GM12878 (cell line): ENCODE measurements around the gene SYNGR2. TPM values are rescaled to one million over a fixed set of nuclear protein-coding genes. Genes with fewer than 3 reads are reported as not detected.

Experiments
- BCL11A ChIP-seq: IDR thresholded peaks from 2 replicates; pipeline ENCODE4 v1.6.1; 2011; ENCODE audit warnings: low read depth, low read length
- BHLHE40 ChIP-seq, 2 experiments: fragments of 450-650 bp in 1 of 2; IDR thresholded peaks; 2 replicates each; pipeline ENCODE4 v1.6.1; 2011 to 2017; ENCODE audit warnings: low read depth in 2 of 2, borderline replicate concordance in 1 of 2, improper control_type of control experiment in 1 of 2, low read length in 1 of 2, mild to moderate bottlenecking in 1 of 2
- BMI1 ChIP-seq: fragments of 450-650 bp; IDR thresholded peaks from 2 replicates; pipeline ENCODE4 v1.6.1; 2016; ENCODE audit warnings: mild to moderate bottlenecking, moderate library complexity, borderline replicate concordance
- EGR1 ChIP-seq, 2 experiments: IDR thresholded peaks; 1 replicate in 1 of 2; 2 replicates in 1 of 2; pipeline ENCODE4 v1.6.1; 2011 to 2012; ENCODE audit warnings: low read depth in 2 of 2, low read length in 2 of 2, borderline replicate concordance in 1 of 2, mild to moderate bottlenecking in 1 of 2, moderate library complexity in 1 of 2
- GATAD2B ChIP-seq: fragments of 450-650 bp; conservative IDR thresholded peaks from 2 replicates; pipeline ENCODE4 v1.6.1; 2017; ENCODE audit warnings: low read depth, mild to moderate bottlenecking, moderate library complexity
- JUND ChIP-seq: IDR thresholded peaks from 2 replicates; pipeline ENCODE4 v1.6.1; 2012; ENCODE audit warnings: low read depth, mild to moderate bottlenecking, low read length, improper control_type of control experiment, moderate library complexity
- MEF2B ChIP-seq: fragments of 450-650 bp; IDR thresholded peaks from 2 replicates; pipeline ENCODE4 v1.6.1; 2018; ENCODE audit warnings: mild to moderate bottlenecking, moderate library complexity; ENCODE audit not compliant: partially characterized antibody, poor library complexity, severe bottlenecking
- MTA3 ChIP-seq: IDR thresholded peaks from 2 replicates; pipeline ENCODE4 v1.6.1; 2012; ENCODE audit warnings: low read length, inconsistent platforms, borderline replicate concordance
- MXI1 ChIP-seq: fragments of 150-350 bp; IDR thresholded peaks from 2 replicates; pipeline ENCODE4 v1.6.1; 2011; ENCODE audit warnings: low read depth, mild to moderate bottlenecking, inconsistent platforms, low read length, improper control_type of control experiment
- NFYA ChIP-seq: IDR thresholded peaks from 2 replicates; pipeline ENCODE4 v1.6.1; 2011; ENCODE audit warnings: low read depth, mild to moderate bottlenecking, low read length, improper control_type of control experiment, borderline replicate concordance
- NR2C1 ChIP-seq: fragments of 450-650 bp; IDR thresholded peaks from 2 replicates; pipeline ENCODE4 v1.6.1; 2017; ENCODE audit warnings: antibody characterized with exemption, mild to moderate bottlenecking, moderate library complexity
- PML ChIP-seq: IDR thresholded peaks from 2 replicates; pipeline ENCODE4 v1.6.1; 2012; ENCODE audit warnings: low read length, inconsistent platforms
- POLR2AphosphoS5 ChIP-seq: IDR thresholded peaks from 2 replicates; pipeline ENCODE4 v1.6.1; 2011; ENCODE audit warnings: mild to moderate bottlenecking, low read length, inconsistent platforms
- POU2F2 ChIP-seq: IDR thresholded peaks from 3 replicates; pipeline ENCODE4 v1.6.1; 2011; ENCODE audit warnings: low read depth, mild to moderate bottlenecking, low read length, borderline replicate concordance
- RB1 ChIP-seq: fragments of 450-650 bp; formaldehyde crosslinking; IDR thresholded peaks from 2 replicates; pipeline ENCODE4 v1.6.1; 2017; ENCODE audit warnings: mild to moderate bottlenecking, borderline replicate concordance
- RELA ChIP-seq: fragments of 450-650 bp; IDR thresholded peaks from 2 replicates; pipeline ENCODE4 v1.8.0; 2014; ENCODE audit warnings: borderline replicate concordance; ENCODE audit not compliant: partially characterized antibody
- SIX5 ChIP-seq: IDR thresholded peaks from 2 replicates; pipeline ENCODE4 v1.6.1; 2011; ENCODE audit warnings: mild to moderate bottlenecking, low read depth, low read length, moderate library complexity; ENCODE audit not compliant: severe bottlenecking
- SMAD5 ChIP-seq: IDR thresholded peaks from 2 replicates; pipeline ENCODE4 v1.6.1; 2016; ENCODE audit warnings: antibody characterized with exemption, low read depth
- SMARCA5 ChIP-seq: fragments of 450-650 bp; IDR thresholded peaks from 2 replicates; pipeline ENCODE4 v1.6.1; 2017; ENCODE audit warnings: mild to moderate bottlenecking
- SMC3 ChIP-seq: IDR thresholded peaks from 2 replicates; pipeline ENCODE4 v1.6.1; 2011; ENCODE audit warnings: low read length, improper control_type of control experiment, borderline replicate concordance
- SRF ChIP-seq, 2 experiments: IDR thresholded peaks; 2 replicates each; pipeline ENCODE4 v1.6.1; 2011; ENCODE audit warnings: low read depth in 2 of 2, low read length in 2 of 2, mild to moderate bottlenecking in 1 of 2, moderate library complexity in 1 of 2
- STAT3 ChIP-seq: IDR thresholded peaks from 2 replicates; pipeline ENCODE4 v1.6.1; 2011; ENCODE audit warnings: low read depth, low read length, improper control_type of control experiment
- TARDBP ChIP-seq: IDR thresholded peaks from 2 replicates; pipeline ENCODE4 v1.6.1; 2016; ENCODE audit warnings: borderline replicate concordance
- ZBED1 ChIP-seq: IDR thresholded peaks from 2 replicates; pipeline ENCODE4 v1.6.1; 2016; ENCODE audit warnings: borderline replicate concordance
- ZNF274 ChIP-seq: IDR thresholded peaks from one replicate; pipeline ENCODE4 v1.8.0; 2011; ENCODE audit not compliant: insufficient read length, insufficient read depth
- ZNF384 ChIP-seq: IDR thresholded peaks from 2 replicates; pipeline ENCODE4 v1.6.1; 2012; ENCODE audit warnings: low read depth, mild to moderate bottlenecking, low read length, improper control_type of control experiment, borderline replicate concordance
- ZZZ3 ChIP-seq: IDR thresholded peaks from 2 replicates; pipeline ENCODE4 v1.6.1; 2011; ENCODE audit warnings: low read depth; ENCODE audit not compliant: control insufficient read depth, insufficient read length
- polyA plus RNA-seq, 11 experiments: library from polyadenylated mRNA; depleted of rRNA in 4 of 11; unstranded in 6 of 11; stranded (reverse) in 5 of 11; fragments of >200 nt; fragmentation: Nextera tagmentation in 4 of 11; fragmentation: Illumina TruSeq in 1 of 11; extraction: Ambion mirVana in 4 of 11; extraction: Trizol in 1 of 11; gene quantifications; 1 replicate in 1 of 11; 2 replicates in 10 of 11; pipeline versions ENCODE4 v1.2.1 to v1.2.3, GENCODE V29; 2011 to 2016; ENCODE audit warnings: inconsistent platforms in 2 of 11, missing spikeins in 2 of 11, low read depth in 1 of 11
- total RNA-seq, 4 experiments: library from RNA; depleted of rRNA in 3 of 4; stranded (reverse); fragments of >200 nt in 3 of 4; fragmentation: Illumina TruSeq in 1 of 4; extraction: Trizol in 1 of 4; gene quantifications; 2 replicates each; pipeline versions ENCODE4 v1.2.1 to v1.2.3, GENCODE V29; 2013 to 2021
- TF ChIP-seq, protein P1 (sequence below): IDR thresholded peaks from 2 replicates; pipeline ENCODE4 v1.6.1; 2012; ENCODE audit warnings: low read depth, low read length, improper control_type of control experiment
- TF ChIP-seq, protein P2 (sequence below): fragments of 150-350 bp; IDR thresholded peaks from 2 replicates; pipeline ENCODE4 v1.6.1; 2014; ENCODE audit warnings: mild to moderate bottlenecking, low read depth, low read length

SYNGR2 gene
- total and polyA plus RNA-seq, 10 of the 15 experiments (the other 5 are each of a cell fraction or from before 2014, with no cell fraction given), result 4.4 to 529 (median 261) TPM

DNA sequence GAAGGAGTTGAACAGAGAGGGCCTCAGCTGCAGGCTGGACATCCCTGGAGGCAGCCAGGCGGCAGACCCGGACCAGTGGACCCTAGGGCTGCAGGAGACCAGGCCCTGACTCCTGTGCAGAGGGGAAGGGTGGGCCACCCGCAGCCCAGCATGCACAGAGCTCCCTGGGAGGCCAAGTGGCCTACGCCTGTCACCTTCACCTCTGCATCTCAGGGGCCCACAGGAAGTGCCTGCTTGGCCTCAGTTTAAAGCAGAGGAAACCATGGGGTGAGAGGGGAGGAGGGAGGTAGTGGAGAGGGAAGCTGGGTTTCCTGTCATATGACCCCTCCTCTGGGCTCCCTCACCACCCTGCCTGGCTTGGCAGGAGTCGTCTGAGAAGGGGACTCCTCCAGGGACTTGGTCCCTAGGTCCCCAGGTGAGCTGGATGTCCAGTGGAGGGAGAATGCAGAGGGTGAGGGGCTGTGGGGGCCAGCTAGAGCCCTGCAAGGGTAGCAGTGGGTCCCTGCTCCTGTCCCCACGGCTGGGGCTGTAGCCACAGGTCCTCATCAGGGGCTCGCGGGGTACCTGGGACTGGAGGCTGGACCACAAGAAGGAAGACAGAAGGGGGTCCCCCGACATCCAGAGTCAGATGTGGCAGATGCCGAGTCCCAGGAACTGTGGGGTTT, 37.8 kb upstream of the SYNGR2 start, which contains the start of gene TMC8 (continued):
- no peak; the same call in 1 of the 2 replicates for TF ChIP-seq RB1
- TF ChIP-seq POU2F2, result no peak; the same call in 2 of the 3 replicates
- peak; percentile 53; the same call in 1 of the 2 replicates for TF ChIP-seq SMAD5
- TF ChIP-seq NFYA, result no peak
- TF ChIP-seq SIX5, result no peak
- peak; percentile 79 for TF ChIP-seq MEF2B
- no peak for TF ChIP-seq ZNF384
- peak; percentile 44; the same call in 1 of the 2 replicates for TF ChIP-seq MXI1
- TF ChIP-seq SMC3, result no peak
- TF ChIP-seq GATAD2B, result peak; percentile 78
- TF ChIP-seq ZBED1, result no peak
- no peak for TF ChIP-seq JUND
- no peak for TF ChIP-seq MTA3
- TF ChIP-seq PML, result no peak
- TF ChIP-seq STAT3, result no peak
- no peak for TF ChIP-seq ZZZ3
- no peak for TF ChIP-seq SRF (IDR thresholded peaks at IDR 0.05; ENCODE audit: low read depth in 2 of 2, low read length in 2 of 2)
- TF ChIP-seq BCL11A, result no peak
- no peak for TF ChIP-seq BMI1
- TF ChIP-seq TARDBP, result no peak; the same call in 1 of the 2 replicates
- TF ChIP-seq, protein P1, sequence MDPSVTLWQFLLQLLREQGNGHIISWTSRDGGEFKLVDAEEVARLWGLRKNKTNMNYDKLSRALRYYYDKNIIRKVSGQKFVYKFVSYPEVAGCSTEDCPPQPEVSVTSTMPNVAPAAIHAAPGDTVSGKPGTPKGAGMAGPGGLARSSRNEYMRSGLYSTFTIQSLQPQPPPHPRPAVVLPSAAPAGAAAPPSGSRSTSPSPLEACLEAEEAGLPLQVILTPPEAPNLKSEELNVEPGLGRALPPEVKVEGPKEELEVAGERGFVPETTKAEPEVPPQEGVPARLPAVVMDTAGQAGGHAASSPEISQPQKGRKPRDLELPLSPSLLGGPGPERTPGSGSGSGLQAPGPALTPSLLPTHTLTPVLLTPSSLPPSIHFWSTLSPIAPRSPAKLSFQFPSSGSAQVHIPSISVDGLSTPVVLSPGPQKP, result peak; percentile 41; the same call in 1 of the 2 replicates
- no peak for TF ChIP-seq RELA
- peak; percentile 83 for TF ChIP-seq POLR2AphosphoS5
- peak in 1 of 2 experiments; percentile 32; a peak in 1 of 4 replicates for TF ChIP-seq BHLHE40 (IDR thresholded peaks at IDR 0.05; ENCODE audit: borderline replicate concordance in 1 of 2, low read depth in 2 of 2, low read length in 1 of 2)
- no peak for TF ChIP-seq EGR1 (IDR thresholded peaks at IDR 0.05; ENCODE audit: borderline replicate concordance in 1 of 2, low read depth in 2 of 2, low read length in 2 of 2)
- TF ChIP-seq NR2C1, result no peak; the same call in 1 of the 2 replicates
- TF ChIP-seq, protein P2, sequence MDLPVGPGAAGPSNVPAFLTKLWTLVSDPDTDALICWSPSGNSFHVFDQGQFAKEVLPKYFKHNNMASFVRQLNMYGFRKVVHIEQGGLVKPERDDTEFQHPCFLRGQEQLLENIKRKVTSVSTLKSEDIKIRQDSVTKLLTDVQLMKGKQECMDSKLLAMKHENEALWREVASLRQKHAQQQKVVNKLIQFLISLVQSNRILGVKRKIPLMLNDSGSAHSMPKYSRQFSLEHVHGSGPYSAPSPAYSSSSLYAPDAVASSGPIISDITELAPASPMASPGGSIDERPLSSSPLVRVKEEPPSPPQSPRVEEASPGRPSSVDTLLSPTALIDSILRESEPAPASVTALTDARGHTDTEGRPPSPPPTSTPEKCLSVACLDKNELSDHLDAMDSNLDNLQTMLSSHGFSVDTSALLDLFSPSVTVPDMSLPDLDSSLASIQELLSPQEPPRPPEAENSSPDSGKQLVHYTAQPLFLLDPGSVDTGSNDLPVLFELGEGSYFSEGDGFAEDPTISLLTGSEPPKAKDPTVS, result no peak
- TF ChIP-seq ZNF274, result no peak
- no peak for TF ChIP-seq SMARCA5
